NCI-H2227 (cell line): ENCODE data around the gene OR51M1.

Experiments used
- DNase-seq: peaks from one replicate; lab custom pipeline; 2025; ENCODE audit not compliant: unreplicated experiment; lab: John Stamatoyannopoulos, UW

Gene OR51M1

GRCh38 chr11:5384335-5384734 is 723 bp downstream of the OR51M1 start:
- no peak for DNase-seq

GRCh38 chr11:5390210-5390609 is 6.6 kb downstream of the OR51M1 start:
- DNase-seq: no peak

- DNase-seq: no peak
Observed at GRCh38 chr11:5394091-5394490, 10.5 kb downstream of the OR51M1 start.

GRCh38 chr11:5398936-5399335 is 15.3 kb downstream of the OR51M1 start:
- no peak for DNase-seq

GRCh38 chr11:5405173-5405572 is 21.6 kb downstream of the OR51M1 start:
- no peak for DNase-seq

GRCh38 chr11:5420993-5421392 is 37.4 kb downstream of the OR51M1 start:
- DNase-seq: peak; percentile 8

- no peak for DNase-seq
Observed at GRCh38 chr11:5421811-5422210, 38.2 kb downstream of the OR51M1 start, which contains the start of gene OR51Q1. Gene OR51Q1, plus strand, starts transcription at chr11:5422111. Its CDS starts 90 bp downstream, at chr11:5422201.

GRCh38 chr11:5423131-5423530 is 39.5 kb downstream of the OR51M1 start:
- no peak for DNase-seq

GRCh38 chr11:5441414-5441813 is 57.8 kb downstream of the OR51M1 start, which contains the start of gene OR51I1:
Gene OR51I1, minus strand, starts transcription at chr11:5441514. Its CDS starts 0 bp downstream, at chr11:5441514.
- DNase-seq: no peak
